Measurements from ENCODE around the gene SPRYD3.
A peak's percentile ranks its signal among the peaks of the same experiment; 100 is the strongest.

Gene SPRYD3

DNA sequence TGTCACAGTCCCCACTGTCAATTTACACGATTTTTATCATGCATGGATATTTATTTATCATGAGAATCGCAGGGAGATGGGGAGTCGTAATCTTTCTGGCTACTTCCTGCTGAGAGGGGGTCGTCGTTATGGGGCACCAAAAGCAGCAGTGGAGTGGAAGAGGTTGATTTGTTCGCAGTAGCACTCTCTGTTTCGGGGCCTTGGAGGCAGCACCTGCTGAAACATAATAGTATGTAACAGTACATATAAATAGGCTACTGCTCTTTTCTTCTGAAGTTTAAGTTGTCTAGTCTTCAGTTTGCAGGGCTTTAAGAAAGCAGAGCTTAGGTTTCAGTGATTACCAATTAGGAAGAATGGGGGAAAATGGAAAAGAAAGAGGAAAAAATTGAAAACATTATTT lies 27.9 kb upstream of the SPRYD3 start:
- no peak overlapping the region for H3K18ac ChIP-seq (ENCODE audit: low read depth in 1 of 2, low read length in 2 of 2)
- peaks cover 3% of the 10 kb centered on the region for H3K4me1 ChIP-seq (ENCODE audit: control insufficient read depth, insufficient read depth, low read depth, low read length)
- H3K36me3 ChIP-seq (ENCODE audit: control insufficient read depth in 1 of 2, insufficient read depth in 2 of 2, low read depth in 1 of 2, low read length in 2 of 2): peaks cover 0 to 12% of the 10 kb centered on the region in 2 experiments
- H3K27me3 ChIP-seq (ENCODE audit: control insufficient read depth in 1 of 2, insufficient read depth in 1 of 2, low read length in 2 of 2): no peaks in the 10 kb centered on the region
- WGBS: 34% methylated on average over 5 of the region's 7 CpGs
- no peak overlapping the region for H3K9ac ChIP-seq (ENCODE audit: low read length)
- DNase-seq: no peak
- no peak overlapping the region for H3K14ac ChIP-seq (ENCODE audit: low read length in 2 of 2)
- H2BK12ac ChIP-seq (ENCODE audit: low read length in 2 of 2): no peak overlapping the region
- H3K9me3 ChIP-seq (ENCODE audit: control insufficient read depth, low read length): no peaks in the 10 kb centered on the region
- no peak overlapping the region for H3K27ac ChIP-seq (ENCODE audit: low read length, poor library complexity, severe bottlenecking)
- no peak overlapping the region for H4K8ac ChIP-seq (ENCODE audit: low read length)
- no peak overlapping the region for H2AFZ ChIP-seq (ENCODE audit: low read depth, low read length)
- no peak overlapping the region for H2BK120ac ChIP-seq (ENCODE audit: low read depth, low read length)
- no peak overlapping the region for H2BK15ac ChIP-seq (ENCODE audit: low read depth, poor library complexity, severe bottlenecking)
- no peak overlapping the region for H3K4me3 ChIP-seq (ENCODE audit: insufficient read depth in 1 of 2, low read depth in 1 of 2, low read length in 2 of 2)
- H3K79me1 ChIP-seq (replicated peaks; ENCODE audit: low read length, poor library complexity, severe bottlenecking): no peaks in the 10 kb centered on the region
- no peak overlapping the region for H3K4me2 ChIP-seq (ENCODE audit: low read length, poor library complexity, severe bottlenecking)
- no peak overlapping the region for H3K4ac ChIP-seq (ENCODE audit: low read depth in 1 of 2, low read length in 2 of 2)
- no peak overlapping the region for H2BK5ac ChIP-seq (ENCODE audit: low read depth, low read length, poor library complexity, severe bottlenecking)
- H4K91ac ChIP-seq (ENCODE audit: low read length): no peak overlapping the region
- H3K23ac ChIP-seq (ENCODE audit: low read length in 2 of 2): no peak overlapping the region
- no peak overlapping the region for H2AK5ac ChIP-seq (ENCODE audit: low read length, severe bottlenecking)

GRCh38 chr12:53105712-53106439 lies 26.7 kb upstream of the SPRYD3 start:
- no peak overlapping the region for H2BK120ac ChIP-seq (ENCODE audit: low read depth, low read length)
- H3K4me1 ChIP-seq (ENCODE audit: control insufficient read depth, insufficient read depth, low read depth, low read length): peaks cover 3% of the 10 kb centered on the region
- no peaks in the 10 kb centered on the region for H3K27me3 ChIP-seq (ENCODE audit: control insufficient read depth in 1 of 2, insufficient read depth in 1 of 2, low read length in 2 of 2)
- H3K18ac ChIP-seq (ENCODE audit: low read depth in 1 of 2, low read length in 2 of 2): no peak overlapping the region
- H2BK15ac ChIP-seq (ENCODE audit: low read depth, poor library complexity, severe bottlenecking): no peak overlapping the region
- H4K91ac ChIP-seq (ENCODE audit: low read length): no peak overlapping the region
- H3K4me3 ChIP-seq (ENCODE audit: insufficient read depth in 1 of 2, low read depth in 1 of 2, low read length in 2 of 2): no peak overlapping the region
- H3K9ac ChIP-seq (ENCODE audit: low read length): no peak overlapping the region
- H2AFZ ChIP-seq (ENCODE audit: low read depth, low read length): no peak overlapping the region
- no peak overlapping the region for H3K4me2 ChIP-seq (ENCODE audit: low read length, poor library complexity, severe bottlenecking)
- H3K27ac ChIP-seq (ENCODE audit: low read length, poor library complexity, severe bottlenecking): no peak overlapping the region
- H3K23ac ChIP-seq (ENCODE audit: low read length in 2 of 2): no peak overlapping the region
- no peak overlapping the region for H3K4ac ChIP-seq (ENCODE audit: low read depth in 1 of 2, low read length in 2 of 2)
- no peak for DNase-seq
- H2BK5ac ChIP-seq (ENCODE audit: low read depth, low read length, poor library complexity, severe bottlenecking): no peak overlapping the region
- H3K79me1 ChIP-seq (replicated peaks; ENCODE audit: low read length, poor library complexity, severe bottlenecking): no peaks in the 10 kb centered on the region
- no peak overlapping the region for H2AK5ac ChIP-seq (ENCODE audit: low read length, severe bottlenecking)
- no peak overlapping the region for H4K8ac ChIP-seq (ENCODE audit: low read length)
- WGBS: 92% methylated on average over 7 of the region's 7 CpGs
- peaks cover 0 to 24% of the 10 kb centered on the region in 2 experiments for H3K36me3 ChIP-seq (ENCODE audit: control insufficient read depth in 1 of 2, insufficient read depth in 2 of 2, low read depth in 1 of 2, low read length in 2 of 2)
- no peaks in the 10 kb centered on the region for H3K9me3 ChIP-seq (ENCODE audit: control insufficient read depth, low read length)
- H3K14ac ChIP-seq (ENCODE audit: low read length in 2 of 2): peak overlapping the region in 1 of 2 experiments; percentile 44
- no peak overlapping the region for H2BK12ac ChIP-seq (ENCODE audit: low read length in 2 of 2)

- no peak overlapping the region for H2BK120ac ChIP-seq (ENCODE audit: low read depth, low read length)
- peak overlapping the region; percentile 36 for H2BK15ac ChIP-seq (ENCODE audit: low read depth, poor library complexity, severe bottlenecking)
- H3K23ac ChIP-seq (ENCODE audit: low read length in 2 of 2): no peak overlapping the region
- no peak overlapping the region for H3K18ac ChIP-seq (ENCODE audit: low read depth in 1 of 2, low read length in 2 of 2)
- H3K79me1 ChIP-seq (replicated peaks; ENCODE audit: low read length, poor library complexity, severe bottlenecking): no peaks in the 10 kb centered on the region
- no peak overlapping the region for H3K9ac ChIP-seq (ENCODE audit: low read length)
- H3K4me1 ChIP-seq (ENCODE audit: control insufficient read depth, insufficient read depth, low read depth, low read length): peaks cover 3% of the 10 kb centered on the region
- H2BK5ac ChIP-seq (ENCODE audit: low read depth, low read length, poor library complexity, severe bottlenecking): no peak overlapping the region
- H4K8ac ChIP-seq (ENCODE audit: low read length): no peak overlapping the region
- no peaks in the 10 kb centered on the region for H3K27me3 ChIP-seq (ENCODE audit: control insufficient read depth in 1 of 2, insufficient read depth in 1 of 2, low read length in 2 of 2)
- no peak for DNase-seq
- no peak overlapping the region for H3K4ac ChIP-seq (ENCODE audit: low read depth in 1 of 2, low read length in 2 of 2)
- H3K4me3 ChIP-seq (ENCODE audit: insufficient read depth in 1 of 2, low read depth in 1 of 2, low read length in 2 of 2): no peak overlapping the region
- H3K4me2 ChIP-seq (ENCODE audit: low read length, poor library complexity, severe bottlenecking): no peak overlapping the region
- peaks cover 0 to 31% of the 10 kb centered on the region in 2 experiments for H3K36me3 ChIP-seq (ENCODE audit: control insufficient read depth in 1 of 2, insufficient read depth in 2 of 2, low read depth in 1 of 2, low read length in 2 of 2)
- no peak overlapping the region for H2AK5ac ChIP-seq (ENCODE audit: low read length, severe bottlenecking)
- no peak overlapping the region for H3K14ac ChIP-seq (ENCODE audit: low read length in 2 of 2)
- no peak overlapping the region for H2AFZ ChIP-seq (ENCODE audit: low read depth, low read length)
- peak overlapping the region; percentile 21 for H4K91ac ChIP-seq (ENCODE audit: low read length)
- no peak overlapping the region for H3K27ac ChIP-seq (ENCODE audit: low read length, poor library complexity, severe bottlenecking)
- no peaks in the 10 kb centered on the region for H3K9me3 ChIP-seq (ENCODE audit: control insufficient read depth, low read length)
- no peak overlapping the region for H2BK12ac ChIP-seq (ENCODE audit: low read length in 2 of 2)
- whole genome bisulfite sequencing: 92% methylated on average over 8 of the region's 8 CpGs
Observed at GRCh38 chr12:53105256-53105655, 26.1 kb upstream of the SPRYD3 start.

GRCh38 chr12:53103860-53104305 lies 24.7 kb upstream of the SPRYD3 start:
- WGBS: 18% methylated on average over 3 of the region's 3 CpGs

More at GRCh38 chr12:53103860-53104305, 24.7 kb upstream of the SPRYD3 start:
- Histone ChIP-seq H2BK12ac (ENCODE audit: low read length in 2 of 2) (no peak overlapping the region), H3K18ac (ENCODE audit: low read depth in 1 of 2, low read length in 2 of 2) (no peak overlapping the region), H3K14ac (ENCODE audit: low read length in 2 of 2) (peak overlapping the region in 1 of 2 experiments; percentile 26), H3K27me3 (ENCODE audit: control insufficient read depth in 1 of 2, insufficient read depth in 1 of 2, low read length in 2 of 2) (no peaks in the 10 kb centered on the region), H2BK15ac (ENCODE audit: low read depth, poor library complexity, severe bottlenecking) (no peak overlapping the region), H3K4me1 (ENCODE audit: control insufficient read depth, insufficient read depth, low read depth, low read length) (peaks cover 8% of the 10 kb centered on the region), H3K9ac (ENCODE audit: low read length) (no peak overlapping the region), H3K23ac (ENCODE audit: low read length in 2 of 2) (no peak overlapping the region), H4K8ac (ENCODE audit: low read length) (no peak overlapping the region), H3K9me3 (ENCODE audit: control insufficient read depth, low read length) (no peaks in the 10 kb centered on the region), H3K36me3 (ENCODE audit: control insufficient read depth in 1 of 2, insufficient read depth in 2 of 2, low read depth in 1 of 2, low read length in 2 of 2) (peaks cover 0 to 33% of the 10 kb centered on the region in 2 experiments), H2AFZ (ENCODE audit: low read depth, low read length) (no peak overlapping the region), H3K4me3 (ENCODE audit: insufficient read depth in 1 of 2, low read depth in 1 of 2, low read length in 2 of 2) (no peak overlapping the region), H3K79me1 (replicated peaks; ENCODE audit: low read length, poor library complexity, severe bottlenecking) (no peaks in the 10 kb centered on the region), H3K4ac (ENCODE audit: low read depth in 1 of 2, low read length in 2 of 2) (peak overlapping the region in 1 of 2 experiments; percentile 64), H3K4me2 (ENCODE audit: low read length, poor library complexity, severe bottlenecking) (no peak overlapping the region), H4K91ac (ENCODE audit: low read length) (peak overlapping the region; percentile 10), H2BK120ac (ENCODE audit: low read depth, low read length) (no peak overlapping the region), H2BK5ac (ENCODE audit: low read depth, low read length, poor library complexity, severe bottlenecking) (no peak overlapping the region), H2AK5ac (ENCODE audit: low read length, severe bottlenecking) (no peak overlapping the region), H3K27ac (ENCODE audit: low read length, poor library complexity, severe bottlenecking) (no peak overlapping the region)
- DNase-seq: peak; percentile 9

Data from mesenchymal stem cell (in vitro differentiated cells and primary cell).